Hepatocyte (in vitro differentiated cells): ENCODE results near the gene ST6GALNAC5. TPM values are rescaled to one million over a fixed set of nuclear protein-coding genes. Genes with fewer than 3 reads are reported as not detected.

ENCODE experiments used
- DNase-seq: peaks from one replicate; pipeline ENCODE4 v3.0.0-alpha.2; 2016; ENCODE audit warnings: low spot score
- H2AFZ ChIP-seq: fragments of 200-600 bp; sonication (generic); 2 replicates; pipeline ENCODE4 v1.6.0; 2016; ENCODE audit warnings: antibody characterized with exemption, mild to moderate bottlenecking
- H3K27ac ChIP-seq: fragments of 200-600 bp; sonication (generic); 2 replicates; pipeline ENCODE4 v1.5.1; 2016; ENCODE audit warnings: mild to moderate bottlenecking
- H3K27me3 ChIP-seq: fragments of 200-600 bp; sonication (generic); 2 replicates; pipeline ENCODE4 v1.6.1; 2016
- H3K36me3 ChIP-seq: fragments of 200-600 bp; sonication (generic); replicated peaks from 2 replicates; pipeline ENCODE4 v1.5.1; 2016; ENCODE audit warnings: low read depth; ENCODE audit not compliant: insufficient read depth
- H3K4me1 ChIP-seq: fragments of 200-600 bp; sonication (generic); 2 replicates; pipeline ENCODE4 v1.5.1; 2016; ENCODE audit warnings: mild to moderate bottlenecking, moderate library complexity; ENCODE audit not compliant: insufficient read depth
- H3K4me2 ChIP-seq: fragments of 200-600 bp; sonication (generic); 2 replicates; pipeline ENCODE4 v1.6.0; 2016
- H3K4me3 ChIP-seq: fragments of 200-600 bp; sonication (generic); 2 replicates; pipeline ENCODE4 v1.5.1; 2016; ENCODE audit warnings: mild to moderate bottlenecking
- H3K79me2 ChIP-seq: fragments of 200-600 bp; sonication (generic); 2 replicates; pipeline ENCODE4 v1.6.0; 2017; ENCODE audit warnings: mild to moderate bottlenecking
- H3K9me2 ChIP-seq: fragments of 200-600 bp; sonication (generic); replicated peaks from 2 replicates; pipeline ENCODE4 v1.6.0; 2017; ENCODE audit warnings: mild to moderate bottlenecking; ENCODE audit not compliant: insufficient read depth
- H3K9me3 ChIP-seq: fragments of 200-600 bp; sonication (generic); 2 replicates; pipeline ENCODE4 v1.5.1; 2016; ENCODE audit warnings: low read depth, mild to moderate bottlenecking
- H4K20me1 ChIP-seq: fragments of 200-600 bp; sonication (generic); 2 replicates; pipeline ENCODE4 v1.6.0; 2016; ENCODE audit warnings: mild to moderate bottlenecking; ENCODE audit not compliant: insufficient read depth, poor library complexity, severe bottlenecking
- CTCF ChIP-seq: fragments of 200-600 bp; sonication (generic); IDR thresholded peaks from 2 replicates; pipeline ENCODE4 v1.5.1; 2016; ENCODE audit warnings: antibody characterized with exemption, mild to moderate bottlenecking; ENCODE audit not compliant: poor library complexity
- EZH2 ChIP-seq: fragments of 200-600 bp; sonication (generic); IDR thresholded peaks from 2 replicates; pipeline ENCODE4 v1.6.1; 2016; ENCODE audit warnings: antibody characterized with exemption, mild to moderate bottlenecking, borderline replicate concordance
- EZH2phosphoT487 ChIP-seq: fragments of 200-600 bp; sonication (generic); IDR thresholded peaks from one replicate; pipeline ENCODE4 v1.6.1; 2018; ENCODE audit warnings: antibody characterized with exemption, mild to moderate bottlenecking, low read depth, moderate library complexity; ENCODE audit not compliant: unreplicated experiment, severe bottlenecking
- WGBS: methylation state at CpG from one replicate; pipeline ENCODE4 v1.1.6; 2016; ENCODE audit warnings: low lambda C conversion rate; ENCODE audit errors: missing lambda C conversion rate; 5-methylcytosine and 5-hydroxymethylcytosine counted together
- polyA plus RNA-seq: library from polyadenylated mRNA; unstranded; fragments of >200 nt; fragmentation: Nextera tagmentation; extraction: Ambion mirVana; gene quantifications from 2 replicates; pipeline ENCODE4 v1.2.1, GENCODE V29; 2016
- total RNA-seq: library from RNA; depleted of rRNA; stranded (reverse); fragments of >200 nt; gene quantifications from 2 replicates; pipeline ENCODE4 v1.2.3, GENCODE V29; 2014

Gene ST6GALNAC5
- total and polyA plus RNA-seq, 2 experiments from 2014 or later: 3.6 to 3.7 TPM

GRCh38 chr1:76864383-76864782 is 2.9 kb upstream of the ST6GALNAC5 start:
- no peaks in the 10 kb centered on the region for H3K9me2 ChIP-seq
- TF ChIP-seq CTCF: no peak
- TF ChIP-seq EZH2: no peak
- no peak for TF ChIP-seq EZH2phosphoT487
- no peak overlapping the region for H3K4me3 ChIP-seq
- peaks cover 45% of the 10 kb centered on the region for H3K27me3 ChIP-seq
- DNase-seq: no peak
- H2AFZ ChIP-seq: no peak overlapping the region
- no peaks in the 10 kb centered on the region for H3K79me2 ChIP-seq
- no peaks in the 10 kb centered on the region for H4K20me1 ChIP-seq
- no peaks in the 10 kb centered on the region for H3K9me3 ChIP-seq
- H3K36me3 ChIP-seq: no peaks in the 10 kb centered on the region
- H3K4me1 ChIP-seq: peaks cover 13% of the 10 kb centered on the region
- no peak overlapping the region for H3K27ac ChIP-seq
- H3K4me2 ChIP-seq: no peak overlapping the region
- 59% methylated on average over 5 of the region's 5 CpGs for WGBS

DNA sequence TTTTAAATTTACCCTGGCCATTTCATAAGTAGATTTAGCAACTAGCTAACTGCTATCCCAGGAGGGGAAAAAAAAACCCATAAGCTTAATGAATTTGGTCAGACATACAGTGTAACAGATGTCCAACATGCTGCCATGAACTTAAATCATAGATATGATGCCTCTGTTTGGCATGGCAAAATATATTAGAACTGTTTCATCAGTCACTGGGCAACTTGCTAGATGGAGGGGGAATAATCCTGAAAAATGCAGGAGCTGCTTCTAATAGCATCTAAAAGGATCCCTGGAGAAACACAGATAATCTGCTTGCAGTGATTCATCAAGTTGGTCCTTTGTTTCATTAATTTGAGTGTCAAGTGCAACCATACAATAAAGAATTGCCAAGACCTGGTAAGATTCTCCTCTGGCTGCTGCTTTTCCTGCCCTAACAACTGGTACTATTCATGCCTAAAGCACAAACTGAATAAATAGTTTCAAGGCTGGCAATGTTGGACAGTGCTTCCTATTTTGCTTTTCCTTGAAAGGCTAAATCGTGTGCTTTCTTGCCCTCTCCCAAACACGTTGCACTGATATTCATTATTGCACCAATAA is 1.5 kb upstream of the ST6GALNAC5 start:
- no peaks in the 10 kb centered on the region for H3K79me2 ChIP-seq
- H3K4me3 ChIP-seq: no peak overlapping the region
- no peaks in the 10 kb centered on the region for H3K36me3 ChIP-seq
- H3K4me2 ChIP-seq: no peak overlapping the region
- H3K4me1 ChIP-seq: peaks cover 13% of the 10 kb centered on the region
- DNase-seq: no peak
- TF ChIP-seq EZH2 (no peak), EZH2phosphoT487 (no peak)
- H2AFZ ChIP-seq: no peak overlapping the region
- no peaks in the 10 kb centered on the region for H3K9me3 ChIP-seq
- no peaks in the 10 kb centered on the region for H4K20me1 ChIP-seq
- H3K27ac ChIP-seq: no peak overlapping the region
- no peaks in the 10 kb centered on the region for H3K9me2 ChIP-seq
- 81% methylated on average over 2 of the region's 2 CpGs for WGBS
- H3K27me3 ChIP-seq: peaks cover 59% of the 10 kb centered on the region

DNA sequence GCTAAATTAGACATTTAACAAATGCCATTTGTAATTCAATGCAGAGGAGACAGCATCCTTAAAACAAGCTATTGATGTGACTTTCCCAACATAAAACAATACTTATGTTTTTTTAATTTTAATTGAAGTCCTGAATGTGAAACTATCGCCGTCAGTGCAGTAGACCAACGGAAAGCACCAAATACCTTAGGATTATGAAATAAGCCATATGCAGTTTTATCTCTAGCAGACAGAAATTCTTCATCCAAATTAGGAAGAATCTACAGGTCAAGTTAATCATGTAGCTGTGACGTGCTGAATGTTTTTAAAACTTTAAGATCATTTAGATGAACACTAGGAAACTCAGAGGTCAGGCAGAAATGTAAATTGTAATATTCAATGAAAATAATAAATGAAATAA is 714 bp upstream of the ST6GALNAC5 start:
- no peak overlapping the region for H3K27ac ChIP-seq
- TF ChIP-seq EZH2: no peak
- no peak for TF ChIP-seq EZH2phosphoT487
- no peak for TF ChIP-seq CTCF
- DNase-seq: no peak

GRCh38 chr1:76868154-76868882 is 1.0 kb downstream of the ST6GALNAC5 start:
- Histone ChIP-seq H3K4me1 (peaks cover 13% of the 10 kb centered on the region), H3K27me3 (peaks cover 68% of the 10 kb centered on the region), H3K36me3 (no peaks in the 10 kb centered on the region), H3K9me3 (no peaks in the 10 kb centered on the region), H4K20me1 (no peaks in the 10 kb centered on the region), H3K4me2 (peak overlapping the region; percentile 99), H2AFZ (peak overlapping the region; percentile 89), H3K9me2 (no peaks in the 10 kb centered on the region), H3K79me2 (no peaks in the 10 kb centered on the region), H3K4me3 (peak overlapping the region; percentile 65), H3K27ac (no peak overlapping the region)
- WGBS: 1% methylated on average over 63 of the region's 65 CpGs
- TF ChIP-seq EZH2phosphoT487 (no peak), EZH2 (peak; percentile 41), CTCF (peak; percentile 45)
- peak; percentile 56 for DNase-seq

More for the DNA sequence above, 714 bp upstream of the ST6GALNAC5 start:
- Histone ChIP-seq H3K9me2 (no peaks in the 10 kb centered on the region), H3K4me3 (no peak overlapping the region), H2AFZ (no peak overlapping the region), H3K4me2 (no peak overlapping the region), H4K20me1 (no peaks in the 10 kb centered on the region), H3K36me3 (no peaks in the 10 kb centered on the region), H3K9me3 (no peaks in the 10 kb centered on the region), H3K79me2 (no peaks in the 10 kb centered on the region), H3K4me1 (peaks cover 13% of the 10 kb centered on the region), H3K27me3 (peaks cover 67% of the 10 kb centered on the region)
- 83% methylated on average over 4 of the region's 4 CpGs for WGBS
